Anterior cingulate cortex (tissue), 58 donors: ENCODE results near the gene LINGO3.
"Not testable (repeated sequence)": the region's sequence is repeated elsewhere in the genome, so short reads cannot be mapped to it uniquely, and the experiment has no call there.

Experiments
- DNase-seq, 58 donors: peaks; one replicate each; lab custom pipeline; 2025; lab: John Stamatoyannopoulos, UW

LINGO3 gene

DNA sequence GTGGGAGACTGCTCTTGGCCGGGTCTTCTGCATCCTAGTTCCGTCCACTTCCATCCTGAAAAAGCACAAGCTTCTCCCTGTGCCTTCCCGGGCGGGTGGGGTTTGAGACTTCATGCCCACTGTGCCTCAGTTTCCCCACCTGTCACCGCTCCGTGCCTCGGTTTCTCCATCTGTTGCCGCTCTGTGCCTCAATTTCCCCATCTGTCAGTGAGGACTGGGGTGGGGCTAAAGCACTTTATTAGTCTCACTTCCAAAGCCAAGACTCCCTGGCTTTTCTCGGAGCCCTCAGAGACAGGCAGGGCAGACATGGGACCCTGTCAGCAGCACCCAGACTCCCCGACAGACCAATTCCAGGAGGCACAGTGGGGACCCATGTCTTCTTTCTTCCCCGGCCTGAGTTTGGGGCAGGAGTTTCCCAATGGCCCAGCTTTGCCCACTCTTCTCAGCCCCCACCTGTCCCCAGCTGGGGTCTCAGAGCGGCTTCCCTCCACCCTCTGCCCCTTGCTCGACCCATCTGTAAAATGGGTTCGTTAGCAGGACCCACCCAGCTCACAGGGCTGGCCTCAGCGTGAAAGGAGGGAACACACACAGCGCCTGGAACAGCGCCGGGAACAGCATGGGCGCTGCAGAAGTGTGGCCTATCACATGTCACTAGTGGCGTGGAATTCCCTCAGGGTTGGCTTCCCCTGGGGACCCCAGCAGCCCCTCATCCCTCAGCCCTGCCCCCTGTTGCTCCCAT, 21.4 kb downstream of the LINGO3 start:
- DNase-seq, result no peak

DNA sequence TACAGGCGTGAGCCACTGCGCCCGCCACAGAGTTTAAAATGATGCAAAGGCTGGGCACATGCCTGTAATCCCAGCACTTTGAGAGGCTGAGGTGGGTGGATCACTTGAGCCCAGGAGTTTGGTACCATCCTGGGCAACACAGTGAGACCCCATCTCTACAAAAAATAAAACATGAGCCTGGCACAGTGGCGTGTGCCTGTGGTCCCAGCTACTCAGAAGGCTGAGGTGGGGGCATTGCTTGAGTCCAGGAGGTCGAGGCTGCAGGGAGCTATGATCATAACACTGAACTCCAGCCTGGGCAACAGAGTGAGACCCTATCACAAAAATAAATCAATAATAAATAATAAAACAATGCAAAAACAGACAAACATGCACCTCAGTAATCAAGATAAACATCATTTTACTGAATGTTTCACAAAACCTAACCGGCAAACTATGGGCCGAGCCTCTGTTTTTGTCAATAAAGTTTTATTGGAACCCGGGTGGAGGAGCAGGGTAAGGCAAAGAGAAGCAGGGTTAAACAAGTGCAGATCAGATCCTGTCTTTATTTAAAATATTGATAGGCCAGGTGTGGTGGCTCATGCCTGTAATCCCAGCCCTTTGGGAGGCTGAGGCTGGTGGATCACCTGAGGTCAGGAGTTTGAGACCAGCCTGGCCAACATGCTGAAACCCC, 24.0 kb downstream of the LINGO3 start:
- DNase-seq, result no peak

- DNase-seq, result no peak
Measured at GRCh38 chr19:2282862-2283237, 25.1 kb downstream of the LINGO3 start.

DNA sequence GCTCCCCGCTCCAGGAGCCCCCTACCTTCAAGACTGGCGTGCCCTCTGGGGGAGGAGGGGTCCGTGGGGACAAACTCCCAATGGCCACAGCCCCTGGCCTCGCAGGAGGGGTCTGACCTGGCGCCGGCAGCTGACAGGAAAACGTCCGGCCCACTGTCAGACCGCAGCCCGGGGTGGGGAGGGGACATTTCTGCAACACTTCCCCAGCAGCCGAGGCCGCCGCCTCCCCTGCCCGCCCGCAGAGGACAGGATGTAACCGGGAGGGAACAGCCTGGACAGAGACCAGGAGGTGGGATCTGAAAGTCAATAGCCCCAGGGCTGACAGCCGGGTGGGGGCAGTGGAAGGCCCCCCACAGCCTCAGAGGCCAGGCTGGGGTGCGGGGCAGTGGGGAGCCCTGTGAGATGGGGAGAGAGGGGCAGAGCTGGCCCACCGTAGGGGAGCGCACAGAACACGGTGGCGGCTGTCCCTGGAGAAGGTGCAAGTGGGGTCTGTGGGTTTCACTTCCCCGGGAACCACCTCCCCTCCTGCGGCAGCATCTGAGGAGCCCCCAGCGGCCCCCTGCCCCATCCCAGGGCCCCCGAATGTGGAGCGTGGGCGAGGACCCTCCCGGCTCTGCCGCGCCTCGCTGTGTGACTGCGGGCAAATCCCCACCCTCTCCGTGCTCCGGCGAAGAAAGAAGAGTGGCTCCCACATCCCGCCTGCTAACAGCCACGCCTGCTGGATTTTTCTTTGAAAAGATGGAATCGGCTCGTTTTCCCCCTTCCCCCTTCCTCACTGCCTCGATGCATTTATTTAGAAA, 25.7 kb downstream of the LINGO3 start, which contains the start of gene PEAK3:
PEAK3 (minus strand) TSS at position 114 of the 800 bp plus-strand sequence. CDS start 1,244 bp downstream, outside the sequence.
- peak in 31 of 58 donors; percentile 13 to 73 (median 30) for DNase-seq

DNA sequence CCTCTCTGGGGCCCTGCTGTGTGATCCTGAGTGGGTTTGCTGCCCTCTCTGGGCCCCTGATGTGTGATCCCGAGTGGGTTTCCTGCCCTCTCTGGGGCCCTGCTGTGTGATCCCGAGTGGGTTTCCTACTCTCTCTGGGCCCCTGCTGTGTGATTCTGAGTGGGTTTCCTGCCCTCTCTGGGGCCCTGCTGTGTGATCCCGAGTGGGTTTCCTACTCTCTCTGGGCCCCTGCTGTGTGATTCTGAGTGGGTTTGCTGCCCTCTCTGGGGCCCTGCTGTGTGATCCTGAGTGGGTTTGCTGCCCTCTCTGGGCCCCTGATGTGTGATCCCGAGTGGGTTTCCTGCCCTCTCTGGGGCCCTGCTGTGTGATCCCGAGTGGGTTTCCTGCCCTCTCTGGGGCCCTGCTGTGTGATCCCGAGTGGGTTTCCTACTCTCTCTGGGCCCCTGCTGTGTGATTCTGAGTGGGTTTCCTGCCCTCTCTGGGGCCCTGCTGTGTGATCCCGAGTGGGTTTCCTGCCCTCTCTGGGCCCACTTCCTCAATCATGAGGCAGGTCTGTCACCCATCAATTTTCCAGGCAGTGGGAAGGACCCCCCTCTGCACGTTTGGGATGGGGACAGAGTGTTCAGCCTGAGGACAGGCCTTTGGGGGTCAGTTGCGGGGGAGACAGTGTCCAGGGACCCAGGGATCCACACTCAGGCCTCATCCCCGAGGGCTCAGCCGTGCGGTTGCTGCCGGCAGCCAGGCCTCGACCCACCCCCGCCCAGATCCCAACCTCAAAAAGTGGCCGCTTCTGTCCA, 26.5 kb downstream of the LINGO3 start:
- DNase-seq, result not testable (repeated sequence)

DNA sequence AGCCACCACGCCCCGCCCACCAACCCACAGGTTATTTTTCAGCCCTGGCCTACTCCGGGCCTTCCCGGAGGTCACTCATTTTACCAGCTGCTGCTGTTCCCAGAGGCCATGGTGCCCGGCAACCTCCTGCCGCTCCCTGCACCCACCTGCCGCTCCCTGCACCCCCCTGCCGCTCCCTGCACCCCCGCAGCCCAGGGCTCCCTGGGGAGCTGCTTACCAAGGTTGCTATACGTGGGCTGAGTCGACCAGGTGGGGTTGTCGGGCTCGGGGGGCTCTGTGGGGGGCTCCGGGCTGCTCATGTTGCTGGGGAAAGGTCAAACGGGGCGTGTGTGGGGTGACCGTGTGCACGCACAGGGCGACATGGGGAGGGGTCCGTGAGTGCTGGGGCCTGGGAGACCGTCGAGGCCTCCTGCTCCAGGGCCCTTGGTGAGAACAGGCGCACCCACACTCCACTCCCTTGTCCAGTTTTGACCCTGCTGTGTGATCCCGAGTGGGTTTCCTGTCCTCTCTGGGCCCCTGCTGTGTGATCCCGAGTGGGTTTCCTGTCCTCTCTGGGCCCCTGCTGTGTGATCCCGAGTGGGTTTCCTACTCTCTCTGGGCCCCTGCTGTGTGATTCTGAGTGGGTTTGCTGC, 27.2 kb downstream of the LINGO3 start:
- DNase-seq, result no peak

DNA sequence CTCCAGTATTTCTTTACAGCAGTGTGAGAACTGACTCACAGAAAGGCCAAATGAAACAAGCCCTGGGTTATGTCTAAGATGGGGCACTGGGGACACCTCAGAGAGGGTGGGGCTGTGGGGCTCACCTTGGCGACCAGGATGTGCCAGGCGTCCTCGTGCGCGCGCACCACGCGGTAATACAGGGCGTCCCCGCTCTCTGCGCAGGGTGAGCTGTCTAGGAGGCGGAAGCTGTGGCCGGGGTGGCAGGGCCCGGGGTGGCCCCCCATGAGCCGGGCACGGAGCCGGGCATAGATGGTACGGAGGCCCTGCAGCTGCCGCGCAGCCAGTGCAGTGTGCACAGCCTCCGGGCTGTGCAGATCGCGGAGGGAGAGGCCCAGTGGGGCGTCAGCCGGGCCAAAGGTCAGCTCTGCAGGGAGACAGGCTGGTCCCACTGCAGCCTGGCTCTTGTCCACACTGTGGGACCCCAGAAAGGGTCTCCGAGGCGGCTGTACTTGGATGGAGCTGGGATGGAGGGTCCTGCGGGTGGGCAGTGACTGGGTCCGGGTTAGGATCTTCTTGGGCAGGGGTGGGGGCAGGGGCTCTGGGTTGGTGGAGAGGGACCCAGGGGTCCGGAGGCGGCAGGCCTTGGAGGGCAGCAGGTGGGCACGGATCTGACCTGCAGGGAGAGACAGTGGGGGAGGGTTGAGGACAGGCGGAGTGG, 29.3 kb downstream of the LINGO3 start:
- DNase-seq, result no peak

GRCh38 chr19:2277138-2277537, 30.8 kb downstream of the LINGO3 start:
- DNase-seq, result no peak

- DNase-seq, result no peak
Measured at GRCh38 chr19:2276429-2276986, 31.4 kb downstream of the LINGO3 start.

DNA sequence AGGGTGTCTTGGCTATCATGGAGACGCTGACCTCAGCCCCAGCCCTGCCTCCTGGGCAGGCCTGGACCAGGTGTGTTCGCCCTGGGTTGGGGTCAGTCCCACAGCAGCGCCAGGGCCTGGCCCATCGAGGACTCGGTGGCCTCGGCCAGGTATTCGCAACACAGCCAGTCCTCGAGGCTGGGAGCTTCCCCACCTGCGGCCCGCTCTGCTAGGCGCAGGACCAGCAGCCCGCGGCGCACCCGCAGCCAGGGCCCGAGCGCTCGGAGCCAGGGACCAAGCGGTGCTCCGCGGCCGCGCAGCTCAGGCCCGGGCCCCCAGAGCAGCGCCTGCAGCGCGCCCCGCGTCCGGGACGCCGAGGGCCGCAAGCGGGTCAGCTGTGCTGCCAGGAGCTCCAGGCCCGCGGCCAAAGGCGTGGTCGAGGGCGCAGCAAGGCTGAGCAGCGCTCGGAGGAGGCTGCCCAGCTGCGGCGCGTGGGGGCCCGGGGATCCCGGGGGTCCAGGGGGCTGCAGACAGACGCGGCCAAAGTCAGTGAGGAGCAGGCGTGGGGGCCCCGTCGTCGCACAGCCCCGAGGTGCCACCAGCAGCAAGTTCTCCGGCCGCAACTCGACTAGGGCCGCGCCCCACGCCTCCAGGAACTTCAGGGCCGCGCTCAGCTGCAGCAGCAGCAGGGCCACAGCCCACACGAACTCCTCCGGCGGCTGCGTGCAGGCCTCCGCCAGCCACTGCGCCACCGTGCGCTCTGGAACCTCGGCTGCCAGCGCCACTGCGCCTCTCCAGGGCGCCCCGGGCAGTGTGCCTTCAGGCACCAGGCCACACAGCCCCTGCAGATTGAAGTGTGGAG, 32.1 kb downstream of the LINGO3 start:
- DNase-seq, result peak in 3 of 58 donors; percentile 15 to 18 (median 16)

GRCh38 chr19:2274931-2275535, 32.9 kb downstream of the LINGO3 start:
- DNase-seq, result peak in 54 of 58 donors; percentile 15 to 86 (median 48)

- no peak for DNase-seq
Measured at GRCh38 chr19:2274185-2274711, 33.7 kb downstream of the LINGO3 start.

- peak in 43 of 58 donors; percentile 8 to 71 (median 38) for DNase-seq
Measured at GRCh38 chr19:2273356-2274184, 34.4 kb downstream of the LINGO3 start.

- DNase-seq, result no peak
Measured at GRCh38 chr19:2271234-2272103, 36.5 kb downstream of the LINGO3 start.
